ENCODE data around the gene DCAF10.
"Not testable (repeated sequence)": the region's sequence is repeated elsewhere in the genome, so short reads cannot be mapped to it uniquely, and the experiment has no call there.

The DCAF10 gene

DNA sequence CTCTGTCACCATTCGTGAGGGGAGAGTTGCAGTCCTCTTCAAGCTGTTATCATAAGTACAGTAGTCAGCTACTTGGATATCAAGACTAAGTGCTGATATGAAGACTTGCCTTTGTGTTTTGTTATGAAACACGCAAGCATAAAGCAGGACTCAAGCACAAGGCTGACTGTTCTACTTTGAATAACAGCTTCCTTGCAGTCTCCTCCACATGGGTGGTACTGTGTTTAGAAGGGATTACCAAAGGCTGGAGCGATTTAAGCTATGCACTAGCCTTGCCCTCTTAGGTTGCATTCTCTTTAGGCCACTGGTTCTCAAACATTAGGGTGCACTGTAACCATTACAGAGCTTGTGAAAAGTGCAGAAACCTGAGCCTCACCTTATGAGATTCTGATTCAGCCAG lies 61.9 kb downstream of the DCAF10 start:
- DNase-seq (ENCODE audit: low read depth in 3 of 3) = no peak

DNA sequence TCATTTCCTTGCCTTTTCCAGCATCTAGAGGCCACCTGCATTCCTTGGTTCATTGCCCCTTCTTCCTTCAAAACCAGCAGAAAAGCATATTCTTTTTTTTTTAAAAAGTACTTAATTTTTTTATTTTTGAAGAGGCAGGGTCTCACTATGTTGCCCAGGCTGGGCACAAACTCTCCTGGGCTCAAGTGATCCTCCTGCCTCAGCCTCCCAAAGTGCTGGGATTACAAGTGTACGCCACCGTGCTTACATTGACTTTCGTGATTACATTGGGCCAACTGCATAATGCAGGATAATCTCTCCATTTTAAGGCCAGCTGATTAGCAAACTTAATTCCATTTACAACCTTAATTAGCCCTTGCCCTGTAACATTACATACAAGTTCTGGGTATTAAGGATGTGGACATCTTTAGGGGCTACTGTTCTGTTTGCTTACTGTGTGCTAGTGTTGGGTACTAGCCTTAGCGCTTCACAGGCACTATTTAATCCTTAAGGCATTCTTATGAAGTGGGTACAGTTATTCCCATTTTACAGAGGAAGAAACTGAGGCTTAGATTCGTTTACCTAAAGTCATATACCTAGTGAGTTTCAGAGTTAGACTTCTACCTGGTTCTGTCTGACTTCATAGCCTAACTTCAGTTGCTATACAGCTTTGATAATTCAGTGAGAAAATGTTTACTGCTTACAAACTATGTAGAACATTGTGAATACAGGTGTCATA lies 69.6 kb downstream of the DCAF10 start:
- DNase-seq (ENCODE audit: low read depth in 3 of 3) = no peak

DNA sequence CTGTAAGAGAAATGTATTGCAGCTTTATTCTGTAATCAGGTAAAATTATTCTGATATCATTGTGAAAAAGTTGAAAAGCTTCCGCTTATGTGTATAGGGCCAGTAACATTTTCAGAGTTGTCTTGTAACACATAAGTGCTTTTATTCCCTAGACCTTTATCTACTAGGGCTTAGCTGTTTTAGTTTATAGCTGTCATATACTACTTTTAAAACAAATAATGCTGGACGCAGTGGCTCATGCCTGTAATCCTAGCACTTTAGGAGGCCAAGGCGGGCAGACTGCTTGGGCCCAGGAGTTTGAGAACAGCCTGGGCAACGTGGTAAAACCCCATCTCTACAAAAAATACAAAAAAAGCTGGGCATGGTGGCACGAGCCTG lies 70.2 kb downstream of the DCAF10 start:
- no peak for DNase-seq (ENCODE audit: low read depth in 3 of 3)

DNA sequence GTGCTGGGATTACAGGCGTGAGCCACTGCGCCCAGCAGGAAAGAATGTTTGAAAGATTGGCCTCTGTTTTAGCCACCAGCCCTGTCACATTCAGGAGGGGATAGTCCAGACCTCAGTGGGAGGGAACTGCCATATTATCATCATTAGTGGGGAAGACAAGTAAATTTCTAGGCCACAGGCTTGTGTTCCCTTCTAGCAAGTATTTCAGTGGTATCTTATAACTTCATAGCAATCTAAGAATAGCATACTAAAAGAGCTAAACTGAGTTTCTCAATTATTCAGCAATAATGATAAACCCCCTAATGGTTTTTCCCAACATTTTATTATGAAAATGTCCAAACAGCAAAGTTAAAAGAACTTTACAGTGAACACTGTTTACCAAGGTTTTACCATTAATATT lies 73.4 kb downstream of the DCAF10 start:
- no peak for DNase-seq (ENCODE audit: low read depth in 3 of 3)

DNA sequence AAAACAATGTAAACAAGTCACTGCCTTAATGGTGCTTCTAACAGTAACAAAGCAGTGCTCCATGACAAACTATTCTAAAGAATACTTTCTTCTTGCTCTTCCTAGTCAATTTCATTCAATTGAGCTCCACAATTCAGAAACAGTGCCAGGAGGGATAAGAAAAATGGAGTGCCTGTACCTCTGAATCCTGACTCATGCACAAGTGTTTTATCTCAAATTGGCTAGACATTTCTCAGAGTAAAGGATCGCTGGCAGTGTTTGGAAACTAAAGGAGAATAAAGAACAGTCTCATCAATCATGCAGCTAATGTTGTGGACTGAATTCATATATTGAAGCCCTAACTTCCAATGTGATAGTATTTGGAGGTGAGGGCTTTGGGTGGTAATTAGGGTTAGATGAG lies 75.8 kb downstream of the DCAF10 start:
- no peak for DNase-seq (ENCODE audit: low read depth in 3 of 3)

DNA sequence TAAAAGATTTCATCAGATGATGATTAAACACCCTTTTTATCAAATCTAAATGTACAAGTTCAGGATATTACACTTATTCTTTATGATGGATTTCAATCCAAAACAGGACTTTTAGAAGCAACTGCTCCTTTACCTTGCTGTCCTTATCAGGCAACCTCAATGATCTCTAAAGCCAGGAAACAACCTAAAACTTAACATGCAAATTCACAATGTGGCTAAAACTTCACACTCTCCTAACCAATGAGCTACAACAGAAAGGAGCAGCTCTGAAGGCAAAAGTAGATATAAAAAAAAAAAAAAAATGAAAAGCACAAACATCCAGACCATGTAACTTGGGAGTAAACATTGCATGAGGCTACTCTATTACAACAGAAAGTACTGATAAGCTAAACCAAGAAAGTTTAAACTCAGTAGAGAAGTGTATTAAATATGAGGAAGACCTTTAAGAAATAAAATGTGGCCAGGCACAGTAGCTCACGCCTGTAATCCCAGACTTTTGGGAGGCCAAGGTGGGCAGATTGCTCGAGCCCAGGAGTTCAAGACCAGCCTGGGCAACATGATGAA lies 80.4 kb downstream of the DCAF10 start:
- no peak for DNase-seq (ENCODE audit: low read depth in 3 of 3)

DNA sequence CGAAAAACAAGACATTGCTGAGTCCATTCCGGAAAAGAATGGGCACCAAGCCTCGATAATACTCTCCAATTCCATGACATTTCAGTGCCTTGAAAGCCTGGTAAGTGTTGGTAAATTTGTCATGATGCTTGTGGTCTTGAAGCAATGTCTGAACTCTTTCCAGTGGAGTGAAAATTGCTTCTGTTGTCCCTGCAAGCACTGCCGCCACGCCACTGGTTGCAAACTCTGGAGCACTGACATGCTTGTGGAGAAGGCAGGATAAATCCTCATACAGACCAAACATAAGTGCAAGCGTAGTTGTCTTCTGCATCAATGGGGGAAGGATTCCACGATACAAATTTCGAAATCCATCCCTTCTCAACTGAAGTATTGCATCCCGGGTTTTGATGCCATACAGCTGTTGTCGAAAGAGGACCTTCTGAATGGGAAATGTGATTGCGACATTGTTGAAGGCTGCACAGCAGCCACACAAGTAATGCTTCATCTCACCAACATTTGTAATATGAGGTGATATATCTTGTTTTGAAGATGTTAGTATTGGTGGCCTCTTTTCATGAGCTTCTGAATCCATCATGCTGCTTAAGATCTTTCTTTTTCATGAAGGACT lies 87.5 kb downstream of the DCAF10 start:
- not testable (repeated sequence) for DNase-seq (ENCODE audit: low read depth in 3 of 3)

DNA sequence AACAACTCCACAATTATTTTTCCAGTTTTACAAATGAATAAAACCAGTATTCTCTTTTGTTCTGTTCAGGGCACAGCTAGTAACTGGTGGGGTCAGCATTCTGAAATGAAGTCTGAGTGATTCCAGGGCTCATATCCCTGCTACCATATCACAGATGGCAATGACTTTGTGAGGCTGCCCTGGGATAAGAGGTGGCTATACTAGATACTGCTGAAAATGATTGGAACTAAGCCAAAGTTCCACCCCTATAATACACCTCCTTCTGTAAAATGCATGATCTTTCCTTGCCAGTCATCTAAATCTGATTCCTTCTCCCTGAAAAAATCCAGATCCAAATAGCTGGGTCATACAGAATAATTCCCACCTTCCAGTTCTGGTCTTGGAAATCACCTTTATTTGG lies 88.9 kb downstream of the DCAF10 start:
- DNase-seq (ENCODE audit: low read depth in 3 of 3) = no peak

DNA sequence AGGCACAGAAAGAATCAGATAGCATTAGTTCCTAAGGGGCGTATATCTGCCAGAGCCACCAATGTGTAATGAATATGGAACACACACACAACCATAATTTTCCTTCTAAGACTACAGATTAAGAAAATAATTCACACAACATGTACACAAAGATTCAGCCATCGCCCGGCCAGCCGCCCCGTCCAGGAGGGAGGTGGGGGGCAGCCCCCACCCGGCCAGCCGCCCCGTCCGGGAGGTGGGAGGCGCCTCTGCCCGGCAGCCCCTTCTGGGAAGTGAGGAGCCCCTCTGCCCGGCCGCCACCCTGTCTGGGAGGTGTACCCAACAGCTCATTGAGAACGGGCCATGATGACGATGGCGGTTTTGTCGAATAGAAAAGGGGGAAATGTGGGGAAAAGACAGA lies 90.4 kb downstream of the DCAF10 start:
- DNase-seq (ENCODE audit: low read depth in 3 of 3) = not testable (repeated sequence)

DNA sequence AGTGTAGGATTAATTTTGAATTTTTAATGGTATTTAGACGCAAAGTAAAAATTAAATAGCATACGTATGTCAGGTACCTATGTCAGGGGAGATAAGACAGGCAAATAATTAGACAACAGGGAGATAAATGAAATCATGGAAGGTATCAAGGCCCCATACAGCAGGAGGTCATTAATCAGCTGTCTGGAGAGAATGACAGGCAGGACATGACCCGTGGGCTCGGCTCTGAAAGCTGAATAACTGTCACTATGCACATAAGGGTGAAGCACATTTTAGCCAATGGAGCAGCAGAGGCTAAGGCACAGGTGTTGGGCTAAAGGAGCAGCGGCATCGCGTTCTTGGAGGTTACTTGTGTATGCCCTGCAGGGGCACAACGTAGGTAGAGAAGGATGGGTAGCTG lies 91.5 kb downstream of the DCAF10 start:
- no peak for DNase-seq (ENCODE audit: low read depth in 3 of 3)

DNA sequence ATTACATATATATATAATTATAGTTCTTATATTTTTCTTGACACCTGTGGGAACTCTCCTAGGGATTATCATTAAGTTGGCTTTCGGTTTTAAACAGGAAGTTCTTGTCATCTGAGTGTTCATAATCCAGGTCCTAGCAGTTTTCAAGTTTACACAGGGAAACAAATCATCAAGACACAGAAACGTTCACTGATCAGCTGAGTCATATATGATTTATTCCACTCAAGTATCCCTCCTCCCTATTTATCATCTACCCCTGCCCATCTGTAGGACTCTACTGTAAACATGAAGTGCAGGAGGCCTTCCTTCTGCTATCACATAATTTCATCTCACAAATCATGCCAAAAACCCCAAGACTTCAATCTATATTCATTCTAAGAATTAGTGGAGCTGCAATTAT lies 97.1 kb downstream of the DCAF10 start:
- DNase-seq (ENCODE audit: low read depth in 3 of 3) = no peak

DNA sequence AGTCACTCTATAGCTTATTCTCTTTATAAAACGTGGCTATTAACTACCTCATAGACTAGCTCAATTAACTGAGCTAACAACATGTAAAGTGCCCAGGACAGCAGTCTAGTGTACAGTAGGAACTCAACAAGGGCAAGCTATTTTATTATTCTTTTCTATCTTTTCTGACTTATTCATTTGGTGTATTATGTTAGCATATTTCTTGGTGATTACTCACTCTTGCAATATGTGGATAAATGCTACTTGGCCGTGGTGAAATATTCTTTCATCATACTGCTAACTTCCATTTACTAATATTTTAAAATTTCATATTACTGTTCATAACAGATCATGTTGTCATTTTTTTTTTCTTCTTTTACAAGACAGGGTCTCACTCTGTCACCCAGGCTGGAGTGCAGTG lies 98.4 kb downstream of the DCAF10 start:
- DNase-seq (ENCODE audit: low read depth in 3 of 3) = no peak

DNA sequence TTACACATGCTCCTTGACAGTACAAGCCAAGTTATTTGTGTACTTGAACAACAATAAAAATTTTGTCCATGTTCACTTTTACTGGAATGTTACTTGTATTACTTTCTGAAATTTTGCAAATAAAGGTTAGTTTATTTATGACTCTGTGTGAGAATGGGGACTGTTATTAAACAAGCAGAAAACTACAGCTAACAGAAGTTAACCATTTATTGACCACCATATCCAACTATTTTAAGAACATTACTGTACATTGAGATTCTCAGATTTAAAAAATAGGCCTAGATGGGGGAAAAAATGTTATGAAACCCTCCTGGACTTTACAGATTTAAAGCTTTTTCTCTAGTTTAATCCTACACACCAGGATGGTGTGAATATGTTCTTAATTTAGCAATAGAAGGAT lies 101.5 kb downstream of the DCAF10 start:
- no peak for DNase-seq (ENCODE audit: low read depth in 3 of 3)

DNA sequence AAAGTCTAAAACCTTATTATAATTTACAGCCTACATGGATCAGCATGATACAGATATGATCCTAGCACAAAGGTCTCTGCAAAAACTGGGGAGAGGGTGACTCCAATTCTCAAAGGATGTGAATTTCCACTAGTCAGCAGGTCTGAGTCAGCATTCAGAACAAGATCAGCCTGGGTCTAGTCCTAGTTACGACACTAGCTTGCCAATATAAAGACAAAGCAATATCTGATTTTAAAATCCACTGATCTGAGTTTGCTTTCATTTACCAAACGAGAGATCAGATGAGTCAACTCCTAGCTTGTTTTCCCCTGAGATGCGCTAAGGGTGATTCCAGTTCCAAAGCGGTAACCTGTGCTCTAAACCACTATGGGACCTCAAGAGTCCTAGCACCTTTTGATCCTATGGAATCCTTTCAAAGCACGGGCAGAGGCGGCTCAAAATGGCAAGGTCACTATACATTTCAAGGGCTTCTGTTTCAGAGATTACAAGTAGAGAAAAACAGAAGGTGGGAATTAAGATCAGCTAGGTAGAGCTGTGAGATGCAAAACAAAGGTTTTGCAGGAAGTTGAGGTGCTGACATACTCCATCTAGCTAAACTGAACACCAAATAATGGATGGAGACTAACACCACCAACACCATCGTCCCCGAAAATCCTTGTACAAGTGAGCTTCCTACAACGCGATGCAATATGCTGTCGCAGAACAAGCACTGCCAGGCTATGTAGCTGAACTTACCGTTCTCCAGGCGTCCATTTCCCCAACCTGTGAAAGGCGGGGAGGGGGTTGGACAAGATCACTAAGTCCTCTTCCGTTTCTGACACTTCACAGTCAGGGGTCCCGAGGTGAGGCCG lies 102.4 kb downstream of the DCAF10 start:
- DNase-seq (ENCODE audit: low read depth in 3 of 3) = no peak

DNA sequence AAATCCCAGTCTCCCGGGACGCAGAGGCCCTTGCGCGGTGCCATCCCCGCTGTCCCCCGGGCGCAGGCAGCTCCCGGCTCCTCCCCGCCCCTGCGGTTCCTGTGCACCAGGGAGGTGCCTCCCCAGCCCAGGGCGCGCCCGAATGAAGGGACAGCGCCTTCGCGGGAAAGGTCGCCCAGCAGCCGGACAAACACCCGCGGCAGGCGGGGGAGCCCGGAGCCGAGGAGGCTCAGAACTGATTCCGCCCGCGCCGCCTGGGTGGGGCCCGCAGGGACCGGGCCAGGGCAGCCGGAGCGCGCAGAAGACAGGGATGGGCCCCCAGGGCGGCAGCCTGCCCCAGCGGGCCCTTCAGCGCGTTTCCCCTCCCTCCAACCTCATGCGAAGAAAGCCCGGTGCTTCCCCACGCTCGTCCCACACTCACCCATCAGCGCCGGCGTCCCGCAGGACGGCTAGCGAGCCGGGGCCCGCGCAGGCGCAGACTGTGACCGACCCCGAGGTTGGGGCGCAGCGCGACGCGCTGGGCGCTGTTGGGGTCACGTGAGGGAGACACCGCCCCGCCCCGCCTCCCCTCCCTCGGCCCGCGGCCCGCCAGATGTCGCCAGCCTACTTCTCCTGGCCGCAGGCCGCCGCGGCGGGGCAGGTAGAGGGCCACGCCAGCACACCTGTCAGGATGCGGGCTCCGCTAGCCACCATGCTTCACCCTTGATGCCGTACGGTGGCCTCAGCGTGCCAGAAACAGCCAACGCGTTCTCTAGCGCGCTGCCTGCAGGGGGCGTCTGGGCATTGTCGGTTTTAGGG lies 103.2 kb downstream of the DCAF10 start, which contains the start of gene SLC25A51:
SLC25A51 (minus strand) TSS at position 481 of the 798 bp plus-strand sequence. CDS start 15,577 bp downstream, outside the sequence.
- peak; percentile 86 to 94 (median 92) for DNase-seq (ENCODE audit: low read depth in 3 of 3)

DNA sequence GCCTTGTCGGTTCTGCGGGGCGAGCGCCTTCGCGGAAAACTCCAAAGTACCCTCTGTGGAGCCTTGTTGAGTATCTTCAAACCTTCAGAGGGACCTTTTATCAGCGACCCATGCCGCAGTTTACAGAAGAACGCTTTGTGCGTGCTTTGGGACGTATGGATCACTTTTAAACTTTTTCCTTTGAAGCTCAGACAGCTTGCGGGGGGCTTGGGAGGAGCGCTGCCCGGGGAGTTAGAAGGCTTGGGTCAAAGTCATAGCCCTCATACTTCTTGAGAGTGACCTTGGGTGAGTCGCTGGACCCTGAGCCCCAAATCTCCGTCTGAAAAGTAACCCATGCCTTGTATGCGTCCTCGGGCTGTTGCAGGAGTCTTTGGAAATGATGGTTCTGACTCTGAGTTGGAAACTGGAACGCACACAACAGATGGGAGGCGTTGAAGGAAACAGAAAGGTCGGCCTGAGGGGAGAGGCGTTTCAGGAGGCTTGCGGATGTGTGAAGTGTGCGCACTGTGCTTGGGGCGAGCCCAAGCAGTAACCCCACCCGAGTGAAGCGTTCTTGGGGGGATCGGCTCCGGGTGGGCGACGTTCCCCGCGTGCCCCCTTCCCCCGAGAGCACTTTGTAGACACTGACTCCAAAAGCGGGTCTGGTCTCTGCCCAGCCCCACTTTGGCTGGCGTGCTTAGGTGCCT lies 104.0 kb downstream of the DCAF10 start:
- no peak for DNase-seq (ENCODE audit: low read depth in 3 of 3)

DNA sequence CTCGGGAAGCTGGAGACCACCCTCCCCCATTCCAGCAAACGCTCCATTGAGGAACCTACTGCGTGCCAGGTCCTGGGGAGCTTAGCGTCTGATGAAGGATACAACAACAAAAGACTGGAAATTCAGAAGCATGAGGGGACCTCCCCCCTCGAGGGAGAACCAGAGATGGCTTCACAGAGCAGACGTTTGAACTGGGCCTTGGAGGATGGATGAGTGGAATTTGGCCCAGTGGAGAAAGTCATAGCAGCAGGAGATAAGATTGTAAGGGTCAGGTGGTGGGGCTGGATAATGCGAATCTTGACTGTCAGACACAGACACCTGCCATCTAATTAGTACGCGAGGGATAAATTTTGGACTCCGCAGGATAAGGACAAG lies 104.5 kb downstream of the DCAF10 start:
- DNase-seq (ENCODE audit: low read depth in 3 of 3) = no peak

DNA sequence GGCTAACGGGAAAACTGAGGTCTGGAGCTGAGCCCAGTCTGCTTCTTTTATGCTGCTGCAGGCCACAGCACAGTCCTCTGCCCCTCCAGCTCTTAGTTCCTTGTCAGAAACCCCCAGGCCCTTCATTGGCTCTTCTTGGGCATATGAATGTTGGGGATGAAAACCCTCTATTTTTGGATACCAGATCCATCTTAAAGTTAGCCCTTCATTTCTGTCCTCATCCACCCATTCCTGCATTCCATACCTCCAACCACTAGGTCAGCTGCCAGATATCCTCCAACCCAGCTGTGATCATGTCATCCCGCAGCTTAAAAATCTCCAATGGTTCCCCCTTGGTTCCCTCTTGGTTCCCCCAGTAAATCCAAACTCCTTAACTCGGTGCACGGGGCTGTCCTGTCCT lies 105.2 kb downstream of the DCAF10 start:
- no peak for DNase-seq (ENCODE audit: low read depth in 3 of 3)

DNA sequence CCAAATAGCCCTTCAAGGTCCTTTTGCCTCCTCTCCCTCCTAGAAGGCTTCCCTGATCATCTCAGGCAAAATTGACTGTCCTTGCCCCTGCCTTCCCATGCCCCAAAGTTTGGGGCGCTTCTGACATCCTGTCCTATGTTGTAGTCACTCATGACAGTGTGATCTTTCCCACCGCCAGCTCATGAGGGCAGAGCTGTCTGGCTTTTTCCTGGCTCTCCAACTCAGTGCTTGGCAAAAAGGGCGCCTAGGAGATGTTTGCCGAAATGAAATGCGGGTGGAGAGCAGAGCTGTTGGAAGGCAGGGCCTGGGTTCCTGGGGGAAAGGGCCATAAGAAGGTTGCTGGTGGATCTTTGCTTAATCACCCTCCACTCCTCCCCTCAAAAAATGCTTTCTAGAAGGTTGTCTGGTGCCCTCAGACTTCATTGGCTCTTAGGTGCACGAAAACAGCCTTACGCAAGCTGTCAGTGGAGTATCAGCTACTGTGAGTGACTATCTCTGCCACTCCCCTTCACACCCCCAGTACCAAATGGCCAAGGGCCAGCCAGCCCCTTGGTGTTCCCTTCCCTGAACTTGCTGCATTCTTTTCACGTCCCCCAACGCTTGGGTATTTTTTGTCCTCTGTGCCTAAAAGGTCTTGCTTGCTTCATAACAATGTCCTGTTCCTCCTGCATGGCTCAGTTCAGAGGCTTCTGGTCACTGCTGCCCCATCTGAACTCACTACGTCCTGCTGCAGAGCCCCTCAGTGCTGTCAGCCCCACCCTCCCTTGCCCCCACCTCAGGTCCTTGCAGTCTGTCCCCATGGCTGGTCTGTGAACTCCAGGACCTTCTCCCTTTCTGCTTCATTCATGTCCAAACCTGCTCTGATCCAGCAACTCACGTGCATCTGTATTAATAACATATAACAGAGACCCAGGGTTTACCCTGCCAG lies 106.0 kb downstream of the DCAF10 start:
- DNase-seq (ENCODE audit: low read depth in 3 of 3) = no peak

DNA sequence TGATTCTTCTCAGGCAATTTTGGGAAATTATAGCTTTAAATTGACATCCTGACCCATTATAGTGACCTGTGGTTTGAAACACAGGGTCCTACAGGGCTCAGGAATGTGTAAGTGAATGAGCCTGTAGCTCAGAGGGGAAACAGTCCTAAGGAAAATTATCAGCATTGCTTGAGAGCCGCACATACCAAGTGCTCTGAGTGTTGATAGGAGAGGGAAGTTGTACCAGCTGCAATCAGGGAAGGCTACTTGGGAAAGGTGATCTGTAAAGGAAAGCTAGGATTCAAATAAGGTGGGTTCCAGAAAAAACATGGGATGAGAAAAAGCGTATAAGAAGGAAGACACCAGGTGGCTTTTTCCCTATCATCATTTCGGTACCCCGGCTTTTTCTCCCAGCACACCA lies 107.7 kb downstream of the DCAF10 start:
- DNase-seq (ENCODE audit: low read depth in 3 of 3) = no peak

All from stimulated activated CD4-positive, alpha-beta T cell treated with anti-CD3 and anti-CD28 coated beads, TNF-alpha, amount 100 ng/mL, for 24 hours (primary cell).